IMR-90 (cell line): Measurements from ENCODE around the gene ST7. TPM values are rescaled to one million over a fixed set of nuclear protein-coding genes. Genes with fewer than 3 reads are reported as not detected.

Experiments
- ATAC-seq: fragments of 200-7000 bp; cut with Tn5 transposase; 2 replicates; pipeline ENCODE4 v1.9.1; 2020; ENCODE audit warnings: low read depth, mild to moderate bottlenecking, moderate library complexity
- BruUV-seq: library from RNA; stranded (reverse); fragments of 400-500 nt; replicated peaks from 2 replicates; lab custom pipeline; 2021; lab: Mats Ljungman, UMichigan
- CTCF ChIA-PET: fragments of 300-600 bp; formaldehyde crosslinking; extraction: SDS; loops from one replicate; lab custom pipeline; 2021; ENCODE audit warnings: antibody characterized with exemption; lab: Yijun Ruan, JAX
- POLR2A ChIA-PET: fragments of 300-600 bp; sonication (Branson Sonifier 250); formaldehyde crosslinking; loops from one replicate; lab custom pipeline; 2022; ENCODE audit warnings: antibody characterized with exemption; ENCODE audit not compliant: unreplicated experiment; lab: Charles Lee
- DNase-seq: peaks from one replicate; pipeline ENCODE4 v3.0.0; 2013
- H2AFZ ChIP-seq: replicated peaks from 2 replicates; pipeline ENCODE3; 2013; ENCODE audit warnings: low read length, mild to moderate bottlenecking; ENCODE audit not compliant: poor library complexity
- H2AK5ac ChIP-seq: 2 replicates; pipeline ENCODE4 v1.6.1; 2013; ENCODE audit warnings: low read depth, low read length, inconsistent platforms
- H2AK9ac ChIP-seq: replicated peaks from 2 replicates; pipeline ENCODE3; 2013; ENCODE audit warnings: mild to moderate bottlenecking, low read depth, low read length, moderate library complexity; ENCODE audit not compliant: poor library complexity
- H2BK120ac ChIP-seq: 2 replicates; pipeline ENCODE4 v1.6.1; 2013; ENCODE audit warnings: low read depth, low read length, inconsistent platforms
- H2BK15ac ChIP-seq: 3 replicates; pipeline ENCODE4 v1.6.1; 2013; ENCODE audit warnings: low read depth, low read length, inconsistent platforms
- H2BK20ac ChIP-seq: 2 replicates; pipeline ENCODE4 v1.6.1; 2013; ENCODE audit warnings: low read depth, mild to moderate bottlenecking, inconsistent platforms, low read length, moderate library complexity
- H2BK5ac ChIP-seq: 2 replicates; pipeline ENCODE4 v1.6.1; 2013; ENCODE audit warnings: mild to moderate bottlenecking, low read depth, low read length, inconsistent platforms; ENCODE audit not compliant: poor library complexity, severe bottlenecking
- H3K14ac ChIP-seq: replicated peaks from 2 replicates; pipeline ENCODE4 v1.6.1; 2013; ENCODE audit warnings: low read depth, low read length, inconsistent platforms
- H3K18ac ChIP-seq: 2 replicates; pipeline ENCODE4 v1.6.1; 2013; ENCODE audit warnings: low read depth, low read length, control low read depth
- H3K23ac ChIP-seq: 2 replicates; pipeline ENCODE4 v1.6.1; 2013; ENCODE audit warnings: low read depth, low read length, inconsistent platforms
- H3K27ac ChIP-seq: 2 replicates; pipeline ENCODE4 v1.5.1; 2013; ENCODE audit warnings: mild to moderate bottlenecking, control low read depth, low read length; ENCODE audit not compliant: insufficient read depth
- H3K27me3 ChIP-seq: 2 replicates; pipeline ENCODE4 v1.6.1; 2013; ENCODE audit warnings: low read length; ENCODE audit not compliant: control insufficient read depth, insufficient read depth
- H3K36me3 ChIP-seq: 2 replicates; pipeline ENCODE4 v1.6.1; 2013; ENCODE audit warnings: low read length, mixed read lengths; ENCODE audit not compliant: control insufficient read depth, insufficient read depth
- H3K4ac ChIP-seq: 2 replicates; pipeline ENCODE4 v1.6.1; 2013; ENCODE audit warnings: low read depth, low read length, inconsistent platforms
- H3K4me1 ChIP-seq: 2 replicates; pipeline ENCODE4 v1.6.1; 2013; ENCODE audit warnings: low read length, mixed read lengths; ENCODE audit not compliant: control insufficient read depth, insufficient read depth
- H3K4me2 ChIP-seq: 2 replicates; pipeline ENCODE4 v1.6.1; 2013; ENCODE audit warnings: low read depth, mild to moderate bottlenecking, control low read depth, low read length, moderate library complexity
- H3K4me3 ChIP-seq: 2 replicates; pipeline ENCODE4 v1.5.1; 2013; ENCODE audit warnings: low read depth, mild to moderate bottlenecking, control low read depth, low read length, moderate library complexity; ENCODE audit not compliant: insufficient read depth
- H3K56ac ChIP-seq: 2 replicates; pipeline ENCODE4 v1.6.1; 2013; ENCODE audit warnings: low read length, inconsistent platforms; ENCODE audit not compliant: insufficient read depth; ENCODE audit errors: extremely low read depth
- H3K79me1 ChIP-seq, 2 experiments: 2 replicates each; pipeline ENCODE4 v1.6.1; 2013; ENCODE audit warnings: low read length in 2 of 2, inconsistent platforms in 1 of 2, low read depth in 1 of 2
- H3K9ac ChIP-seq: 2 replicates; pipeline ENCODE4 v1.6.1; 2013; ENCODE audit warnings: low read depth, low read length, control low read depth
- H3K9me1 ChIP-seq: 2 replicates; pipeline ENCODE4 v1.6.1; 2013; ENCODE audit warnings: low read length, inconsistent platforms; ENCODE audit not compliant: insufficient read depth
- H3K9me3 ChIP-seq: 2 replicates; pipeline ENCODE4 v1.6.1; 2013; ENCODE audit warnings: low read length; ENCODE audit not compliant: control insufficient read depth, insufficient read depth
- H4K20me1 ChIP-seq: 2 replicates; pipeline ENCODE4 v1.6.1; 2013; ENCODE audit warnings: low read length, inconsistent platforms; ENCODE audit not compliant: insufficient read depth
- H4K5ac ChIP-seq: 2 replicates; pipeline ENCODE4 v1.6.1; 2013; ENCODE audit warnings: mild to moderate bottlenecking, low read depth, low read length, control low read depth
- H4K8ac ChIP-seq, 2 experiments: 2 replicates each; pipeline ENCODE4 v1.6.1; 2013; ENCODE audit warnings: low read depth in 2 of 2, low read length in 2 of 2, control low read depth in 1 of 2, inconsistent platforms in 1 of 2
- H4K91ac ChIP-seq: 2 replicates; pipeline ENCODE4 v1.6.1; 2013; ENCODE audit warnings: low read depth, low read length, inconsistent platforms; ENCODE audit not compliant: insufficient read depth
- CEBPB ChIP-seq: IDR thresholded peaks from 2 replicates; pipeline ENCODE4 v1.6.1; 2012; ENCODE audit warnings: low read depth, low read length, improper control_type of control experiment
- CHD1 ChIP-seq: IDR thresholded peaks from 2 replicates; pipeline ENCODE4 v1.6.1; 2012; ENCODE audit warnings: low read depth, low read length, improper control_type of control experiment
- FOS ChIP-seq: fragments of 150-350 bp; IDR thresholded peaks from 2 replicates; pipeline ENCODE4 v1.6.1; 2016; ENCODE audit warnings: low read depth, low read length
- MAFK ChIP-seq: IDR thresholded peaks from 2 replicates; pipeline ENCODE4 v1.6.1; 2012; ENCODE audit warnings: low read depth, low read length, improper control_type of control experiment
- NFE2L2 ChIP-seq: fragments of 150-350 bp; IDR thresholded peaks from 2 replicates; pipeline ENCODE4 v1.6.1; 2016; ENCODE audit warnings: low read depth, mild to moderate bottlenecking, low read length
- POLR2A ChIP-seq: IDR thresholded peaks from 2 replicates; pipeline ENCODE4 v1.6.1; 2012; ENCODE audit warnings: mild to moderate bottlenecking, low read depth, low read length
- RAD21 ChIP-seq: IDR thresholded peaks from 2 replicates; pipeline ENCODE4 v1.6.1; 2012; ENCODE audit warnings: low read length, improper control_type of control experiment
- RCOR1 ChIP-seq: IDR thresholded peaks from 2 replicates; pipeline ENCODE4 v1.6.1; 2012; ENCODE audit warnings: mild to moderate bottlenecking, low read length, improper control_type of control experiment; ENCODE audit not compliant: insufficient replicate concordance
- WGBS, 2 experiments: methylation state at CpG; one replicate each; pipeline versions ENCODE4 v1.1.5 to v1.1.7; 2013; ENCODE audit warnings: missing lambda C conversion rate in 2 of 2; ENCODE audit not compliant: insufficient read length in 1 of 2; ENCODE audit errors: extremely low coverage in 2 of 2; 5-methylcytosine and 5-hydroxymethylcytosine counted together
- dilution Hi-C: fragments of 300-500 bp; cut with HindIII; formaldehyde crosslinking; loops from one replicate; pipeline ENCODE4 v1.14.3; 2018; ENCODE audit warnings: low sequenced_read_pairs; ENCODE audit not compliant: unreplicated experiment
- in situ Hi-C: fragments of 300-500 bp; cut with MboI; formaldehyde crosslinking; loops from 3 replicates; pipeline ENCODE4 v1.14.3; 2019; ENCODE audit warnings: low sequenced_read_pairs, inconsistent platforms, mixed read lengths
- intact Hi-C: fragments of 100-400 bp; cut with micrococcal nuclease; formaldehyde crosslinking; loops from 2 replicates; pipeline ENCODE4 v1.10.0; 2022
- polyA plus RNA-seq, 3 experiments: library from polyadenylated mRNA; depleted of rRNA; stranded (reverse); fragments of >200 nt; gene quantifications; 2 replicates each; pipeline ENCODE4 v1.2.3, GENCODE V29; 2012; ENCODE audit warnings: low replicate concordance in 1 of 3
- total RNA-seq: library from RNA; depleted of rRNA; stranded (reverse); fragments of >200 nt; gene quantifications from 2 replicates; pipeline ENCODE4 v1.2.3, GENCODE V29; 2012
- TF ChIP-seq, protein P1 (sequence below): fragments of 150-350 bp; IDR thresholded peaks from 2 replicates; pipeline ENCODE4 v1.6.1; 2017; ENCODE audit warnings: mild to moderate bottlenecking, antibody characterized with exemption, low read length, low read depth
- TF ChIP-seq, protein P2 (sequence below): conservative IDR thresholded peaks from 2 replicates; pipeline ENCODE4 v1.5.1; 2012; ENCODE audit warnings: mild to moderate bottlenecking, low read depth, low read length, improper control_type of control experiment
- TF ChIP-seq, protein P3 (sequence below): fragments of 150-350 bp; IDR thresholded peaks from 2 replicates; pipeline ENCODE4 v1.6.1; 2016; ENCODE audit warnings: low read depth, mild to moderate bottlenecking, low read length, moderate library complexity, borderline replicate concordance

Gene ST7
- total and polyA plus RNA-seq, 2 of the 4 experiments (the other 2 are of a cell fraction) = 18.6 to 26.0 TPM

DNA sequence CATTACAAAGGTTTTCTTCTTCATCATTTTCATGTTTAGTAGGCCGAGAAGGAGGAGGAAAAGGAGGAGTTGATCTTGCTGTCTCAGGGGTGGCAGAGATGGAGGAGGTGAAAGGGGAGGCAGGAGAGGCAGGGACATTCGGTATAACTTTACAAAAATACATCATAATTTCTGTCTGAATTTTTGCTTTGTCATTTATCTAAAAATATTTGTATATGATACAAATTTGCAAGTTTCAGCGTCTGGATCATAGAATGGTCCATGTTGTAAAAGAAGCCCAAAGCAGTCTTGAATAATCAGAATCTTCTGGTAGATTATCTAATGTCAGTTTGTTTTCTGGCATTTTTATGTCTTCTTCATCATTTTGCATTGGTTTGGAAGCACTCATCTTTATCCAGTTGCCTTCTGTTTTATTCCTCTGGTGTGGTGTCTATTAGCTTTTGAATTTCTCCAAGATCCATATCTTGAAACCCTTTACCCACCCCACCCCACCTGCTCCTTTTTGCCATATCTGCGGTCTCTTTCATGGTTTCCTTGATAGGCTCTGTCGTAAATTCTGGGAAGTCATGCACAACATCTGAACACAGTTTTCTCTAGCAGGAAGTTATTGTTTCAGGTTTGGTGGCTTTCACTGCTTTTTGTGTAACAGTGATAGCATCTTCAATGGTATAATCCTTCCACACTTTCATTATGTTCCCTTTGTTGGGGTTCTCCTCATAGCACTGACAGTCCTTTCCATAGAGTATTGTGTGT, 95.0 kb downstream of the ST7 start:
- Histone ChIP-seq H4K91ac (no peak overlapping the region), H3K56ac (no peak overlapping the region), H2BK120ac (no peak overlapping the region), H3K4me1 (peaks cover 2% of the 10 kb centered on the region; the same call in 1 of the 2 replicates), H3K27me3 (no peaks in the 10 kb centered on the region), H2AK5ac (peak overlapping the region; percentile 77; the same call in 1 of the 2 replicates), H4K20me1 (no peaks in the 10 kb centered on the region), H3K9ac (no peak overlapping the region), H2AFZ (no peak overlapping the region), H2BK20ac (no peak overlapping the region), H2BK5ac (no peak overlapping the region), H4K5ac (no peak overlapping the region), H4K8ac (no peak overlapping the region), H3K4me2 (no peak overlapping the region), H2BK15ac (no peak overlapping the region), H3K36me3 (no peaks in the 10 kb centered on the region), H3K9me3 (no peaks in the 10 kb centered on the region), H3K27ac (no peak overlapping the region), H3K9me1 (peaks cover 2% of the 10 kb centered on the region; the same call in 1 of the 2 replicates), H3K14ac (no peak overlapping the region), H2AK9ac (no peak overlapping the region), H3K18ac (no peak overlapping the region), H3K4ac (no peak overlapping the region), H3K79me1 (peaks cover 45% of the 10 kb centered on the region in 2 experiments), H3K4me3 (no peak overlapping the region), H3K23ac (no peak overlapping the region)
- CTCF ChIA-PET = no interaction called here
- dilution Hi-C loops (no loop called here), in situ Hi-C loops (no loop called here), intact Hi-C loops (no loop called here)
- WGBS, 2 experiments = no CpG with 5 or more reads among the region's 5 CpGs
- POLR2A ChIA-PET = no interaction called here
- DNase-seq (no peak), ATAC-seq (no peak)
- TF ChIP-seq RAD21 (no peak), MAFK (no peak), RCOR1 (no peak), NFE2L2 (no peak), CEBPB (no peak), CHD1 (no peak), FOS (no peak), POLR2A (no peak)
- TF ChIP-seq, protein P1, sequence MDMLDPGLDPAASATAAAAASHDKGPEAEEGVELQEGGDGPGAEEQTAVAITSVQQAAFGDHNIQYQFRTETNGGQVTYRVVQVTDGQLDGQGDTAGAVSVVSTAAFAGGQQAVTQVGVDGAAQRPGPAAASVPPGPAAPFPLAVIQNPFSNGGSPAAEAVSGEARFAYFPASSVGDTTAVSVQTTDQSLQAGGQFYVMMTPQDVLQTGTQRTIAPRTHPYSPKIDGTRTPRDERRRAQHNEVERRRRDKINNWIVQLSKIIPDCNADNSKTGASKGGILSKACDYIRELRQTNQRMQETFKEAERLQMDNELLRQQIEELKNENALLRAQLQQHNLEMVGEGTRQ = no peak
- TF ChIP-seq, protein P2, sequence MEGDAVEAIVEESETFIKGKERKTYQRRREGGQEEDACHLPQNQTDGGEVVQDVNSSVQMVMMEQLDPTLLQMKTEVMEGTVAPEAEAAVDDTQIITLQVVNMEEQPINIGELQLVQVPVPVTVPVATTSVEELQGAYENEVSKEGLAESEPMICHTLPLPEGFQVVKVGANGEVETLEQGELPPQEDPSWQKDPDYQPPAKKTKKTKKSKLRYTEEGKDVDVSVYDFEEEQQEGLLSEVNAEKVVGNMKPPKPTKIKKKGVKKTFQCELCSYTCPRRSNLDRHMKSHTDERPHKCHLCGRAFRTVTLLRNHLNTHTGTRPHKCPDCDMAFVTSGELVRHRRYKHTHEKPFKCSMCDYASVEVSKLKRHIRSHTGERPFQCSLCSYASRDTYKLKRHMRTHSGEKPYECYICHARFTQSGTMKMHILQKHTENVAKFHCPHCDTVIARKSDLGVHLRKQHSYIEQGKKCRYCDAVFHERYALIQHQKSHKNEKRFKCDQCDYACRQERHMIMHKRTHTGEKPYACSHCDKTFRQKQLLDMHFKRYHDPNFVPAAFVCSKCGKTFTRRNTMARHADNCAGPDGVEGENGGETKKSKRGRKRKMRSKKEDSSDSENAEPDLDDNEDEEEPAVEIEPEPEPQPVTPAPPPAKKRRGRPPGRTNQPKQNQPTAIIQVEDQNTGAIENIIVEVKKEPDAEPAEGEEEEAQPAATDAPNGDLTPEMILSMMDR = no peak
- TF ChIP-seq, protein P3, sequence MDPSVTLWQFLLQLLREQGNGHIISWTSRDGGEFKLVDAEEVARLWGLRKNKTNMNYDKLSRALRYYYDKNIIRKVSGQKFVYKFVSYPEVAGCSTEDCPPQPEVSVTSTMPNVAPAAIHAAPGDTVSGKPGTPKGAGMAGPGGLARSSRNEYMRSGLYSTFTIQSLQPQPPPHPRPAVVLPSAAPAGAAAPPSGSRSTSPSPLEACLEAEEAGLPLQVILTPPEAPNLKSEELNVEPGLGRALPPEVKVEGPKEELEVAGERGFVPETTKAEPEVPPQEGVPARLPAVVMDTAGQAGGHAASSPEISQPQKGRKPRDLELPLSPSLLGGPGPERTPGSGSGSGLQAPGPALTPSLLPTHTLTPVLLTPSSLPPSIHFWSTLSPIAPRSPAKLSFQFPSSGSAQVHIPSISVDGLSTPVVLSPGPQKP = no peak
- BruUV-seq = no TSS peak
